Smooth muscle cell (in vitro differentiated cells): Measurements from ENCODE around the gene MYO5A. TPM values are rescaled to one million over a fixed set of nuclear protein-coding genes. Genes with fewer than 3 reads are reported as not detected.
A peak's percentile ranks its signal among the peaks of the same experiment; 100 is the strongest.

Experiments used
- DNase-seq: peaks from one replicate; lab custom pipeline; 2025; ENCODE audit not compliant: unreplicated experiment; lab: John Stamatoyannopoulos, UW
- H2AFZ ChIP-seq: fragments of 200-600 bp; sonication (generic); 2 replicates; pipeline ENCODE4 v1.6.0; 2016; ENCODE audit warnings: antibody characterized with exemption, low read depth, mild to moderate bottlenecking
- H3F3A ChIP-seq: fragments of 200-600 bp; sonication (generic); 2 replicates; pipeline ENCODE4 v1.6.0; 2017; ENCODE audit warnings: antibody characterized with exemption, low read depth
- H3K27ac ChIP-seq: fragments of 200-600 bp; sonication (generic); 2 replicates; pipeline ENCODE4 v1.5.1; 2016; ENCODE audit warnings: low read depth, mild to moderate bottlenecking
- H3K27me3 ChIP-seq: fragments of 200-600 bp; sonication (generic); 2 replicates; pipeline ENCODE4 v1.6.1; 2016; ENCODE audit warnings: low read depth, mild to moderate bottlenecking
- H3K36me3 ChIP-seq: fragments of 200-600 bp; sonication (generic); 2 replicates; pipeline ENCODE4 v1.5.1; 2016; ENCODE audit warnings: low read depth
- H3K4me1 ChIP-seq: fragments of 200-600 bp; sonication (generic); 2 replicates; pipeline ENCODE4 v1.5.1; 2016; ENCODE audit warnings: low read depth
- H3K4me2 ChIP-seq: fragments of 200-600 bp; sonication (generic); 2 replicates; pipeline ENCODE4 v1.6.0; 2016; ENCODE audit warnings: mild to moderate bottlenecking
- H3K4me3 ChIP-seq: fragments of 200-600 bp; sonication (generic); 2 replicates; pipeline ENCODE4 v1.5.1; 2016; ENCODE audit warnings: mild to moderate bottlenecking
- H3K79me2 ChIP-seq: fragments of 200-600 bp; sonication (generic); 2 replicates; pipeline ENCODE4 v1.6.0; 2016; ENCODE audit warnings: low read depth, mild to moderate bottlenecking
- H3K9ac ChIP-seq: fragments of 200-600 bp; sonication (generic); 2 replicates; pipeline ENCODE4 v1.6.0; 2016; ENCODE audit warnings: low read depth
- H3K9me3 ChIP-seq: fragments of 200-600 bp; sonication (generic); replicated peaks from 2 replicates; pipeline ENCODE4 v1.5.1; 2016; ENCODE audit warnings: low read depth
- H4K20me1 ChIP-seq: fragments of 200-600 bp; sonication (generic); 2 replicates; pipeline ENCODE4 v1.6.0; 2016; ENCODE audit warnings: low read depth
- CTCF ChIP-seq: fragments of 200-600 bp; sonication (generic); IDR thresholded peaks from 2 replicates; pipeline ENCODE4 v1.5.1; 2017; ENCODE audit warnings: borderline replicate concordance, mild to moderate bottlenecking, antibody characterized with exemption; ENCODE audit not compliant: insufficient read depth, poor library complexity, severe bottlenecking
- WGBS: methylation state at CpG from one replicate; pipeline ENCODE4 v1.1.7; 2016; ENCODE audit warnings: low lambda C conversion rate; 5-methylcytosine and 5-hydroxymethylcytosine counted together
- polyA plus RNA-seq: library from polyadenylated mRNA; unstranded; fragments of >200 nt; fragmentation: Nextera tagmentation; extraction: Ambion mirVana; gene quantifications from 2 replicates; pipeline ENCODE4 v1.2.1, GENCODE V29; 2016
- total RNA-seq: library from RNA; depleted of rRNA; stranded (reverse); fragments of >200 nt; gene quantifications from 2 replicates; pipeline ENCODE4 v1.2.3, GENCODE V29; 2014

Gene MYO5A
- total and polyA plus RNA-seq, 2 experiments from 2014 or later, result 29.4 to 68.8 TPM

- peaks cover 34% of the 10 kb centered on the region for H3K79me2 ChIP-seq
- TF ChIP-seq CTCF, result no peak
Observed at GRCh38 chr15:52438047-52438446, 90.6 kb downstream of the MYO5A start.

GRCh38 chr15:52437646-52438045, 91.0 kb downstream of the MYO5A start:
- Histone ChIP-seq H3K9me3 (no peaks in the 10 kb centered on the region), H3F3A (peaks cover 13% of the 10 kb centered on the region), H3K4me3 (no peak overlapping the region), H3K27ac (peak overlapping the region; percentile 40), H4K20me1 (peaks cover 29% of the 10 kb centered on the region), H2AFZ (no peak overlapping the region), H3K79me2 (peaks cover 34% of the 10 kb centered on the region), H3K4me1 (peaks cover 17% of the 10 kb centered on the region), H3K4me2 (no peak overlapping the region), H3K36me3 (no peaks in the 10 kb centered on the region), H3K27me3 (no peaks in the 10 kb centered on the region), H3K9ac (no peak overlapping the region)
- TF ChIP-seq CTCF, result no peak
- DNase-seq, result no peak

More at GRCh38 chr15:52438047-52438446, 90.6 kb downstream of the MYO5A start:
- Histone ChIP-seq H2AFZ (no peak overlapping the region), H3K9ac (no peak overlapping the region), H3K4me2 (no peak overlapping the region), H3K4me1 (peaks cover 17% of the 10 kb centered on the region), H3K9me3 (no peaks in the 10 kb centered on the region), H3K27me3 (no peaks in the 10 kb centered on the region), H3F3A (peaks cover 13% of the 10 kb centered on the region), H3K36me3 (no peaks in the 10 kb centered on the region), H4K20me1 (peaks cover 29% of the 10 kb centered on the region), H3K4me3 (no peak overlapping the region), H3K27ac (peak overlapping the region; percentile 40)
- DNase-seq, result no peak
- 80% methylated on average over 4 of the region's 4 CpGs for WGBS

- Histone ChIP-seq H3K4me2 (peak overlapping the region; percentile 14), H3K9ac (no peak overlapping the region), H3K27ac (peak overlapping the region; percentile 40), H3F3A (peaks cover 10% of the 10 kb centered on the region), H3K9me3 (no peaks in the 10 kb centered on the region), H4K20me1 (peaks cover 27% of the 10 kb centered on the region), H3K27me3 (no peaks in the 10 kb centered on the region), H3K79me2 (peaks cover 33% of the 10 kb centered on the region), H3K36me3 (no peaks in the 10 kb centered on the region), H2AFZ (no peak overlapping the region), H3K4me3 (no peak overlapping the region), H3K4me1 (peaks cover 17% of the 10 kb centered on the region)
- no peak for TF ChIP-seq CTCF
- no peak for DNase-seq
- 35% methylated on average over 3 of the region's 3 CpGs for WGBS
Observed at GRCh38 chr15:52436981-52437380, 91.7 kb downstream of the MYO5A start.

GRCh38 chr15:52434885-52435284, 93.8 kb downstream of the MYO5A start:
- no peak overlapping the region for H3K9ac ChIP-seq
- H3K4me1 ChIP-seq, result peaks cover 11% of the 10 kb centered on the region

More at GRCh38 chr15:52434885-52435284, 93.8 kb downstream of the MYO5A start:
- 92% methylated on average over 3 of the region's 3 CpGs for WGBS
- no peak overlapping the region for H3K4me2 ChIP-seq
- H3K79me2 ChIP-seq, result peaks cover 30% of the 10 kb centered on the region
- no peak for TF ChIP-seq CTCF
- peaks cover 6% of the 10 kb centered on the region for H3F3A ChIP-seq
- no peak overlapping the region for H2AFZ ChIP-seq
- peaks cover 22% of the 10 kb centered on the region for H4K20me1 ChIP-seq
- no peak overlapping the region for H3K27ac ChIP-seq
- H3K36me3 ChIP-seq, result no peaks in the 10 kb centered on the region
- DNase-seq, result no peak
- H3K27me3 ChIP-seq, result no peaks in the 10 kb centered on the region
- no peaks in the 10 kb centered on the region for H3K9me3 ChIP-seq
- H3K4me3 ChIP-seq, result no peak overlapping the region
